ENCODE data around the gene CCDC91.

GRCh38 chr12:28388879-28389278 is 198.6 kb downstream of the CCDC91 start:
- TF ChIP-seq CTCF (IDR thresholded peaks at IDR 0.05; ENCODE audit: low read depth, low read length): no peak
- TF ChIP-seq EZH2phosphoT487 (IDR thresholded peaks at IDR 0.05; ENCODE audit: low read depth): no peak
